Measurements from ENCODE around the gene SCYGR5.

SCYGR5 gene

DNA sequence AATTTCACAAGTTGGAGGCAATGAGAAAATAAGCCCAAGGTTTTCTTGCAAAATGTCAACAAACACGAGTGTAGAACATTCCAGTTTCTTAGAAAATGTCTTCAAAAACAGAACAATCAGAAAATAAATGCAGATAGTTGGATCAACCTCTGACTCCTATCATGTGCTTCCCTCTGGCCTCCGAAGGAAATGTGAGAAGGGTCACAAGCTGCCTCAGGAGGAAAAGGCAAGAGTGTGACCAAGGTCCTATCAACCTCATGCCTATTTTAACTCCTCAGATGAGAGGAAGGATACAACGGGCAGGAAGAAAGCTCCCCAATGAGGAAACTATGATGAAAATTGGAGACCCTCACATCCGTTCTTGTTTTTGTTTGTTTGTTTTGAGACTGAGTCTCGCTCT, 7.9 kb downstream of the SCYGR5 start:
- no peak for DNase-seq

DNA sequence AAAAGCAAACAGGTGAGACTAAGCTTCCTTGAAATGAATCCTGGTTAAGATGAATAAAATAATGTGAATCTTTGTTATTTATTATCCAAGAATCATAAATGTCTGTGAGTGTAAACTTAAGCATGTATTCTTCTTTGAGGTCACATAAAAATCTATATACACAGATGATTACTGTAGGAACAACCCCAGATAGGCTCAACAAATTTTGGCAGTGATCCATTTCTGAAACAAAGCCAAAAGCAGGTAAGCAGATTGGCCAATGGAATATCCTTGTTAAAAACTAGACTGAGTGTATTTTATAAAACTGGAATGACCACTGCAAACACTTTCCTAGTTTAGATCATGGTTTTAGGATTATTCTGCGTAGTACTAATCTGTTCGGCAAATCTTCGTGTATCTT, 11.3 kb downstream of the SCYGR5 start:
- DNase-seq, result no peak

DNA sequence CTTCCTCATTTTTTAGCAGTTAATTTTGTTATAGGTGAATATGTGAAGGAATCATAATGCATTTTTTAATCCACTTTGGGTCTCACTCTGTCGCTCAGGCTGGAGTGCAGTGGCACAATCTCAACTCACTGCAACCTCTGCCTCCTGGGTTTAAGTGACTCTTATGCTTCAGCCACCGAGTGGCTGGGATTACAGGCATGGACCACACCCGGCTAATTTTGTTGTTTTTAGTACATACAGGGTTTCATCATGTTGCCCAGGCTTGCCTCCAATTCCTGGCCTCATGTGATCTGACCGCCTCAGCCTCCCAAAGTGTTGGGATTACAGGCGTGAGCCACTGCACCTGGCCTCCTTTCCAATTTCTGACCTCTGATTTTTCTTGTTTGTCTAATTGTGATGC, 17.7 kb downstream of the SCYGR5 start:
- no peak for DNase-seq

DNA sequence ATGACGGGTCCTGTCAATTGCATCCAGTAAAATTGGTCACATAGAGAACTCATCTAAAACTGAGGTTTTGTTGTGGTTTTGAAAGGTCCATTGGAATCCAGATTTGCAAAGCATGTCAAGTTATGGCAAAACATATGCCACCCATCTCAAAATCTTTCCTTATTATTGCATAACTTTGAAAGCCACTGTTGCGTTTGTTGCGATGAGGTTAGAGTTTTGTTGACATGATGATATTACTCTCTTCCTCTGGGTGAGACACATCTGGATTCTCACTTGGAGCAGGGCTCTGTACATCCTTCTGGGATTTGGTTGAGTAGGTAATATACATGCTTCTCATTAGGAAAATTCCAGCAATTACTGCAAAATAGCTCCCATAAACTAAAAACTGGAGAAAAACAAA, 20.6 kb downstream of the SCYGR5 start:
- DNase-seq, result no peak

DNA sequence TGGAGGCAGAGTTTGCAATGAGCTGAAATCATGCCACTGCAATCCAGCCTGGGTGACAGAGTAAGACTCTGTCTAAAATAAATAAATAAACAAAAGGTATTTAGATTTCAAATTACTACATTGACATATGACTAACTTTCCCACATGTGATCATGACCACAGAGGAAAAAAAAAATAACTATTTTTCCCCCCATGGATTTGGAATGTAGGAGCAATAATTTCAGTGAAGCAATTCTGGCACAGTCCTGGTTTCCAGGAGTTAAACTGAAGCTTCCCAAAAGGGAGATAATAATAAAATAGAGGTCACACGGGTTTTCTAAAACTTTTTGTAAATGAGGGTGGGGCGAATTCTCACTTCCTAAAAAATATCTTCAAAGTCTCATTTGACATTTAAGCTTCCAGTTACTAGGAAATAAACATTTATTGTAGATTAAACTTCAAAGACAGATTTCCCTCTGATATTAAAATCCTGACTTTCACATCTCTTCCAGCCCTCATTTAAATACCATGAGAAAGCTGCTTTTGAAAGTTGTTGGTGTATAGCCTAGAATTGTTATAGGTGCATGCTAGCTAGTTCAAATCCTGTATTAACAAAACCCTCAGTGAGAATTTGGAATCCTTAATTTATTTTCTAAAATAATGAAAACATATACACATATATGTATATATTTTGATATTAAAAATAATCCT, 30.5 kb downstream of the SCYGR5 start:
- no peak for DNase-seq

DNA sequence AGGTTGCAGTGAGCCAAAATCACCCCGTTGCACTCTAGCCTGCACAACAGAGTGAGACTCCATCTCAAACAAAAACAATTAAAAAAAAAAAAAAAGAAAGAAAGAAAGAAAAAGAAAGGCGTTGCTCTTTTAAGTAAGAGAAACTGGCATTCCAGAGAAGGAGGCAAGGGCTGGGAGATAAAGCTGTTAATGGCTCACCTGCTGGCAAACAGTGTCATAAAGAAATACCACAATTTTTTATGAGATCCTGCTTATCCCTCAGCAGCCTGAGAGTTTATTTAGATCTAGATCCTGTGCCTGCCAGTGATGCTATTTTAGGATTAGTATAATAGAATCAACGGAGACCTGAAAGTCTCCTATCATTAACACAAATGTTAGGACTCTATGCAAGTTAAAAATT, 35.0 kb downstream of the SCYGR5 start:
- DNase-seq, result no peak

DNA sequence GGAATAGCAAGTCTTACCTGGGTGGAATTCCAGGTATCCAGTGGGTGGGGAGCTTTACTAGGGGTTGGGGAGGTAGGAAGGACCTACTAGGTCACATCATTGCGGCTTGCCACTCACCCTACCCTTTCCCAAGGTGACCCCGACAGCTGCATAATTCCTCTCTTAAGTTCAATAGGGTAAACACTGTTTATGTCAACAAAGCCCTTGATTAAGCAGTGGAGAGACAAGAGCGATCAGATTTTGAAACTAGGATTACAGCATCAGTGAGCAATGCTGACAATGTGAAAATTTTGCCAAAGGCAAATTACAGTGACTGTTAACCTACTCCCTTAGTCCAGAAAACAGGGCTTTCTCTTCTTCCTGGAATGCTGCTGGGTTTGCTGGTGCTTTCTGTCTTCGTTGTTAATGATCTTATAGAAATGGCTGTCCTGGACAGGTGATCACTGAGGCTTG, 36.7 kb downstream of the SCYGR5 start:
- DNase-seq, result no peak

DNA sequence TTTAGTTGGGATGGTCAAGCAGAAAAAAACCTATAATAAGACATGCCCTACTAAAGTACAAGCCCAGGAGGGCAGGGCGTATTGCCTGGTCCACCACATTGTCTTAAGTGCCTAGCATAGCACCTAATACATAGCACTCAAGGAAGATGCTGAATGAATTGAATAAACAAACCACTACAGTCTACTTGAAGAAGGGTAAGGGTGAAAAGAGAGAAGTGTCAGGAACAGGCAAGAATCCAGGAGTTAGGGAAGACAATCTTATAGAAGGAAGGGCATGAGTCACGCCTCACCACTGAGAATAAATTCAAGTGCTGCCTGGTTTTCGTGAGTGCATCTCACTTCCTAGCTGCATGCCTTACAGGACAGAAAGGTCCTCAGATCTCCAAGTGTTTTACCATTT, 37.4 kb downstream of the SCYGR5 start:
- DNase-seq, result no peak

DNA sequence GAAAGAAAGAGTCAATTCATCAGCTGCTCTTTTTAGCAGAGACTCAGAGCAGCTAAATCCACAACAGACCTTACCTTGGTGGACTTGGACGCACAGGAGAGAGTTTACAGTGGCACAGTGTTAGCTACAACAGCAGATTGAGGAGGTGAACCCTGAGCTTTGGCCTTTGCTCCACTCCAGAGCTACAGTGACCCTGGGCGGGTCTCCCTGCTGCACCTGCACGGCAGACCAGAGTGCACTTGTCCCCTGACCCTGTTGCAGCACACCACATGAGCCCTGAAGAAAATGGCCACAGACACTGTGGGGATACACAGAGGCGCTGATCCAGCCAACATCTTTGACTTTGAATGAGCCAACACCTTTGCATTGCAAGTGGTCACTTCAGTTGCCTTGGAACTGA, 40.3 kb downstream of the SCYGR5 start:
- DNase-seq, result no peak

DNA sequence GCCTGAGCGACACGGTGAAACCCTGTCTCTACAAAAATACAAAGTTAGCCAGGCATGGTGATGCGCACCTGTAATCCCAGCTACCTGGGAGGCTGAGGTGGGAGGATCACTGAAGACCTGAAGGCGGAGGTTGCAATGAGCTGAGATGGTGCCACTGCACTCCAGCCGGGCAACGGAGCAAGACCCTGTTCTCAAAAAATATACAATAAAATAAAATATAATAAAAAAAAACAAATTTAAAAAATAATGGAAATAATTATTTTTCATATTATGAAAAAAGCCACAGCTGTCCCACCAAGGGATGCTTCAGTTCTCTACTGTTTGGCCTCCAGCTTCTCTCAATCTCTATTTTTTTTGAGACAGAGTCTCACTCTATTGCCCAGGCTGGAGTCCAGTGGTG, 40.8 kb downstream of the SCYGR5 start:
- no peak for DNase-seq

DNA sequence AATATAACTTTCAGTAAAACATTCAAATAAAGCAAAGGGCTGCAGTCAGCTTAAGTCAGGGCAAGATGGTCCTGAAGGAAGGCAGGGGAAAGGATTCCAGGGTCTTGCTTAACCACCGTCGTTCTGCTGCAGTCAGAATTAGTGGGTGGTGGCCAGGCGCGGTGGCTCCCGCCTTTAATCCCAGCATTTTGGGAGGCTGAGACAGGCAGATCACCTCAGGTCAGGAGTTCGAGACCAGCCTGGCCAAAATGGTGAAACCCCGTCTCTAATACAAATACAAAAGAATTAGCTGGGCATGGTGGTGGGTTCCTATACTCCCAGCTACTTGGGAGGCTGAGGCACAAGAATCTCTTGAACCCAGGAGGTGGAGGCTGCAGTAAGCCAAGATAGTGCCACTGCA, 44.4 kb downstream of the SCYGR5 start:
- DNase-seq, result no peak

DNA sequence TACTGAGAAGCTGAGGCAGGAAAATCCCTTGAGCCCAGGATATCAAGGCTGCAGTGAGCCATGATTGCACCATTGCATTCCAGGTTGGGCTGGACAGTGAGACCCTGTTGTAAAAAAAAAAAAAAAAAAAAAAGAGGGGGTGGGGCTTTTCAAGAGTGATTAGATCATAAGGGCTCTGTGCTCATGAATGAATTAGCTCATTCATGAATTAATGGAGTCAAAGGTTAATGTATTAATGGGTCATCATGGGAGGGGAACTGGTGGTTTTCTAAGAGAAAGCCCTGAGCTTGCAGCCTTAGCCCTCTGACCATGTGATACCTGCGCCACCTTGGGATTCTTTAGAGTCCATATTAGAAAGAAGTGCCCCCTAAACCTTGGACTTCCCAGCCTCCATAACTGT, 46.7 kb downstream of the SCYGR5 start:
- DNase-seq, result no peak

DNA sequence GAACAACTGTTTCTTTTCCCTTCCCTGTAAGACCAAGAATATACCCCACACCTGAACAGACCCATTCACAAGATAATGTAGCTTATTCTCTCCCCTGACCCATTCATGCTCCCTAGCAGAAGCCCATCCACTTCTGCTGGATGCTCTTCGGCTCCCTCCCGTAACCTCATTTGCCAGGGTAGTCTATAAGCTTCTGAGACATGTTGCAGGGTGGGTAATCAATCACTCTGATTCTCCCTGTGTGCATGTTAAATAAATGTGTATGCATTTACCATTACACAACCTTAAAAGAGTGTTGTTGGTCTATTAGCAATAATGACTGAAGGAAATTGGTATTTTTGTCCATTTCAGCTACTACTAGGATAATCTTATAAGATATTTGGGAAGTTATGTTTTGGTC, 49.9 kb downstream of the SCYGR5 start:
- no peak for DNase-seq

All from activated CD4-positive, alpha-beta T cell treated with anti-CD3 and anti-CD28 coated beads, Interleukin-10, Interleukin-2, amounts not matched to agents 100 ng/mL and 50 ng/mL, durations not matched to agents 16 hours and 8 hours (primary cell).